Stomach (tissue), 4 donors: Measurements from ENCODE around the gene CABLES1.

Experiments
- POLR2A ChIP-seq, 4 donors: fragments of 450-650 bp; IDR thresholded peaks; one replicate each; pipeline ENCODE4 v1.6.1; 2016; ENCODE audit warnings: antibody characterized with exemption in 4 of 4, control low read depth in 2 of 4, mild to moderate bottlenecking in 1 of 4, moderate library complexity in 1 of 4
- POLR2AphosphoS5 ChIP-seq, 3 donors: sonication (generic); formaldehyde crosslinking; IDR thresholded peaks; one replicate each; pipeline ENCODE4 v1.6.1; 2016; ENCODE audit warnings: antibody characterized with exemption in 3 of 3
- TF ChIP-seq, protein P1 (sequence below), 7 experiments: fragments of 450-650 bp in 4 of 7; fragments of 200-600 bp in 3 of 7; sonication (generic) in 3 of 7; IDR thresholded peaks; one replicate each; pipeline ENCODE4 v1.5.1; 2016 to 2019; ENCODE audit warnings: antibody characterized with exemption in 7 of 7, control low read depth in 2 of 7, mild to moderate bottlenecking in 1 of 7

DNA sequence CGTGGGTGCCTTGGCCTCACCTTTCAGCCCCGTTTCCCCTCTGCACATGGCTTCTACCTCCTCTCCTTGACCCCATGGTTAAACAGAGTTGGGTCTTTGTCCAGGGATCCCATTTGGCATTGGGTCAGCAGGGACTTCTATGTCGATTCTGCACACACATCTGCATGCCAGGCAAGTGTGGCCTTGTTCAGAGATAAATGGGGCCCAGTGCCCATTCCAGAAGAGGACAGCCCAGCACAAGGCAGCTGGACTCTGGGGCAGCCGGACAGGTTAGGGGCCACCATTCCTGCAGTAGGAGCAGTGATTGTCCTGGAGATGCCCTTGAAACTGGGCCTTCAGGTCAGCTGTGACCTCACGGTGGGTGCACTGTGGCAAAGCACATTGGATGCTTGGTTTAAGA, 13.1 kb downstream of the CABLES1 start:
- TF ChIP-seq, protein P1, sequence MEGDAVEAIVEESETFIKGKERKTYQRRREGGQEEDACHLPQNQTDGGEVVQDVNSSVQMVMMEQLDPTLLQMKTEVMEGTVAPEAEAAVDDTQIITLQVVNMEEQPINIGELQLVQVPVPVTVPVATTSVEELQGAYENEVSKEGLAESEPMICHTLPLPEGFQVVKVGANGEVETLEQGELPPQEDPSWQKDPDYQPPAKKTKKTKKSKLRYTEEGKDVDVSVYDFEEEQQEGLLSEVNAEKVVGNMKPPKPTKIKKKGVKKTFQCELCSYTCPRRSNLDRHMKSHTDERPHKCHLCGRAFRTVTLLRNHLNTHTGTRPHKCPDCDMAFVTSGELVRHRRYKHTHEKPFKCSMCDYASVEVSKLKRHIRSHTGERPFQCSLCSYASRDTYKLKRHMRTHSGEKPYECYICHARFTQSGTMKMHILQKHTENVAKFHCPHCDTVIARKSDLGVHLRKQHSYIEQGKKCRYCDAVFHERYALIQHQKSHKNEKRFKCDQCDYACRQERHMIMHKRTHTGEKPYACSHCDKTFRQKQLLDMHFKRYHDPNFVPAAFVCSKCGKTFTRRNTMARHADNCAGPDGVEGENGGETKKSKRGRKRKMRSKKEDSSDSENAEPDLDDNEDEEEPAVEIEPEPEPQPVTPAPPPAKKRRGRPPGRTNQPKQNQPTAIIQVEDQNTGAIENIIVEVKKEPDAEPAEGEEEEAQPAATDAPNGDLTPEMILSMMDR (IDR thresholded peaks at IDR 0.05) = no peak
- TF ChIP-seq POLR2A (IDR thresholded peaks at IDR 0.05) = no peak
- TF ChIP-seq POLR2AphosphoS5 (IDR thresholded peaks at IDR 0.05) = no peak
